ENCODE data around the gene KRTAP9-7.
"Not testable (repeated sequence)": the region's sequence is repeated elsewhere in the genome, so short reads cannot be mapped to it uniquely, and the experiment has no call there.

KRTAP9-7 gene, protein sequence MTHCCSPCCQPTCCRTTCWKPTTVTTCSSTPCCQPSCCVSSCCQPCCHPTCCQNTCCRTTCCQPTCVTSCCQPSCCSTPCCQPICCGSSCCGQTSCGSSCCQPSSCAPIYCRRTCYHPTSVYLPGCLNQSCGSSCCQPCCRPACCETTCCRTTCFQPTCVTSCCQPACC

DNA sequence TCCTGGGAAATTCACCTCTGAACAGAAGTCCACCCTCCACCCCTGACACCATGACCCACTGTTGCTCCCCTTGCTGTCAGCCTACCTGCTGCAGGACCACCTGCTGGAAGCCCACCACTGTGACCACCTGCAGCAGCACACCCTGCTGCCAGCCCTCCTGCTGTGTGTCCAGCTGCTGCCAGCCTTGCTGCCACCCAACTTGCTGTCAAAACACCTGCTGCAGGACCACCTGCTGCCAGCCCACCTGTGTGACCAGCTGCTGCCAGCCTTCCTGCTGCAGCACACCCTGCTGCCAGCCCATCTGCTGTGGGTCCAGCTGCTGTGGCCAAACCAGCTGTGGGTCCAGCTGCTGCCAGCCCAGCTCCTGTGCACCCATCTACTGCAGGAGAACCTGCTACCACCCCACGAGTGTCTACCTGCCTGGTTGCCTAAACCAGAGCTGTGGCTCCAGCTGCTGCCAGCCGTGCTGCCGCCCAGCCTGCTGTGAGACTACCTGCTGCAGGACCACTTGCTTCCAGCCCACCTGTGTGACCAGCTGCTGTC lies at the start of gene KRTAP9-7:
KRTAP9-7 (plus strand) TSS at position 51 of the 543 bp plus-strand sequence; CDS start at position 51, 0 bp downstream.
- DNase-seq (ENCODE audit: low read depth), result not testable (repeated sequence)

DNA sequence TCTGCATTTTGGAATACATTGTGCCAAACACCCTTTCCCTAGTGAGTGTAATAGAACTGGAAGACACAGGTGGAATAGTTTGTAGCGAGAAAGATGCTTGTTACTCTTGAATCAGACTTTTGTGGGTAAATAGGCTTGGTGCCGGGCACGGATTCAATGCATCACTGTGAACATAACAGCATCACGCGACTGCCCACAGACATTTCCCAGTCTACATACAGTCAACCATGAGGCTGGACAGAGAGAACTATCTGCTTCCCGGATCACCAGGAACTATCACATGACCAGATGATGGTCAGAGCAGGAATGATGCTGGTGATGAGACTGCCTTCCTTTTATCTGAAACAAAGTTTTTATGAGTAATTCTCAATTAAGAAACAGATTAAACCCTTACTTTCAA lies 49.4 kb upstream of the KRTAP9-7 start:
- DNase-seq (ENCODE audit: low read depth), result no peak

DNA sequence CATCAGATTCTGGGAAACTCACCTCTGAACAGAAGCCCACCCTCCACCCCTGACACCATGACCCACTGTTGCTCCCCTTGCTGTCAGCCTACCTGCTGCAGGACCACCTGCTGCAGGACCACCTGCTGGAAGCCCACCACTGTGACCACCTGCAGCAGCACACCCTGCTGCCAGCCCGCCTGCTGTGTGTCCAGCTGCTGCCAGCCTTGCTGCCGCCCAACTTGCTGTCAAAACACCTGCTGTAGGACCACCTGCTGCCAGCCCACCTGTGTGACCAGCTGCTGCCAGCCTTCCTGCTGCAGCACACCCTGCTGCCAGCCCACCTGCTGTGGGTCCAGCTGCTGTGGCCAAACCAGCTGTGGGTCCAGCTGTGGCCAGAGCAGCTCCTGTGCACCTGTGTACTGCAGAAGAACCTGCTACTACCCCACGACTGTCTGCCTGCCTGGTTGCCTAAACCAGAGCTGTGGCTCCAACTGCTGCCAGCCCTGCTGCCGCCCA lies 48.9 kb upstream of the KRTAP9-7 start, which contains the start of gene KRTAP9-2:
KRTAP9-2 (plus strand) TSS at position 51 of the 498 bp plus-strand sequence; CDS start at position 58, 7 bp downstream.
- DNase-seq (ENCODE audit: low read depth), result not testable (repeated sequence)

DNA sequence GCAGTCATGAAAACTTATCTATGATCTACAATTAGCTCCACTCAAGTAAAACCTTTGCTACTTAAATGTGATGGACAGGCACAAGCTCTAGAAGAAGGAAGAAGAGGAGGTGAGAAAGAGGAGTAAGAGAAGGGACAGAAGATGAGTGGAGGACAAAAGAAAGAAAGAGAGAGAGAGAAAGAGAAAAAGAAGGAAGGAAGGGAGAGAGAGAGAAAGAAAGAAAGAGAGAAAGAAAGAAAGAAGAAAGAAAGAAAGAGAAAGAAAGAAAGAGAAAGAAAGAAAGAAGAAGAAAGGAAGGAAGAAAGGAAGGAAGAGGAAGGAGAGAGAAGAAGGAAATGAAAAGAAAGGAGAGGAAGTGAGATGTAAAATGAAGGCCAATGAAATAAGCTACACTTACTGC lies 45.4 kb upstream of the KRTAP9-7 start:
- no peak for DNase-seq (ENCODE audit: low read depth)

DNA sequence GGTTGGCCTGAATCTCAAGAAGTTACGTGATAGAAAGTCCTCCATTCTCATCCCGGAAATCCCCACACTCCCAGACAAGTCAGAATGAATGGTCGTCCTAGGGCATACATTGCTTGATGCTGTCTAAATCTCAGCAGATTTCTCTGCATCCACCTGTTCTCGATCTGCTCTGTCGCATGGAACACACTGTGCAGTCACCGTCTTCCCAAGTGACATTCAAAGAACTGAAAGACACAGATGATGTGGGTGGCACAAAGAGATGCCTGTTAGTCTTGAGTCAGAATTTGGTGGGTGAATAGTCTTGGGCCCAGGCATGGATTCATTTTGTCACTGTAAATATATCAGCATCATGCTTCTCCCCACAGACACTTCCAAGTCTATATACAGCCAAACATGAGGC lies 43.8 kb upstream of the KRTAP9-7 start:
- no peak for DNase-seq (ENCODE audit: low read depth)

DNA sequence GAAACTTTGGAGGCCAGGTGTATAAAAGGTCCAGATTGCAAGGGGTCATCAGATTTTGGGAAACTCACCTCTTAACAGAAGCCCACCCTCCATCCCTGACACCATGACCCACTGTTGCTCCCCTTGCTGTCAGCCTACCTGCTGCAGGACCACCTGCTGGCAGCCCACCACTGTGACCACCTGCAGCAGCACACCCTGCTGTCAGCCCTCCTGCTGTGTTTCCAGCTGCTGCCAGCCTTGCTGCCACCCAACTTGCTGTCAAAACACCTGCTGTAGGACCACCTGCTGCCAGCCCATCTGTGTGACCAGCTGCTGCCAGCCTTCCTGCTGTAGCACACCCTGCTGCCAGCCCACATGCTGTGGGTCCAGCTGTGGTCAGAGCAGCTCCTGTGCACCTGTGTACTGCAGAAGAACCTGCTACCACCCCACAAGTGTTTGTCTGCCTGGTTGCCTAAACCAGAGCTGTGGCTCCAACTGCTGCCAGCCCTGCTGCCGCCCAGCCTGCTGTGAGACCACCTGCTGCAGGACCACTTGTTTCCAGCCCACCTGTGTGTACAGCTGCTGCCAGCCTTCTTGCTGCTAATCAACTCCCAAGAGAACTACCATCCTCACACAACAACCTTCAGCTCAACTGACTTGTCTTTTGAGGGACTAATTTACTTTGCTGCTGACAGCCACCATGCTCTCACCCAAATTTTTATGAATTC lies 42.9 kb upstream of the KRTAP9-7 start, which contains the start of gene KRTAP9-3:
KRTAP9-3 (plus strand) TSS at position 51 of the 707 bp plus-strand sequence; CDS start at position 104, 53 bp downstream.
- not testable (repeated sequence) for DNase-seq (ENCODE audit: low read depth)

DNA sequence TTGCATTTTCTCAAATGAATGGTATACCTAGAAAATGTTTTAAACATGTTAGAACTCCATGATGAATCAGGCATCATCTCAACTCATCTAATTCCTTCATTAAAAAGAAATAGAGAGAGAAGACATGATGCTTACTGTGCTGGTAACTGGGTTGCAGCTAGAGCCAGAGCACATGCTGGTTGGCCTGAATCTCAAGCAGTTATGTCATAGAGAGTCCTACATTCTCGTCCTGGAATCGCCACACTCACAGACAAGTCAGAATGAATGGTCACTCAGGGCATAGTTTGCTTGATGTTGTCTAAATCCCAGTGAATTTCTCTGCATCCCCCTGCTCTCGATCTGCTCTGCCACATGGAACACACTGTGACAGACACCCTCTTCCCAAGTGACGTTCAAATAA lies 38.4 kb upstream of the KRTAP9-7 start:
- DNase-seq (ENCODE audit: low read depth), result not testable (repeated sequence)

DNA sequence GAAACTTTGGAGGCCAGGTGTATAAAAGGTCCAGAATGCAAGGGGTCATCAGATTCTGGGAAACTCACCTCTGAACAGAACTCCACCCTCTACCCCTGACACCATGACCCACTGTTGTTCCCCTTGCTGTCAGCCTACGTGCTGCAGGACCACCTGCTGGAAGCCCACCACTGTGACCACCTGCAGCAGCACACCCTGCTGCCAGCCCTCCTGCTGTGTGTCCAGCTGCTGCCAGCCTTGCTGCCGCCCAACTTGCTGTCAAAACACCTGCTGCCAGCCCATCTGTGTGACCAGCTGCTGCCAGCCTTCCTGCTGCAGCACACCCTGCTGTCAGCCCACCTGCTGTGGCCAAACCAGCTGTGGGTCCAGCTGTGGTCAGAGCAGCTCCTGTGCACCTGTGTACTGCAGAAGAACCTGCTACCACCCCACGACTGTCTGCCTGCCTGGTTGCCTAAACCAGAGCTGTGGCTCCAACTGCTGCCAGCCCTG lies 37.5 kb upstream of the KRTAP9-7 start, which contains the start of gene KRTAP9-8:
KRTAP9-8 (plus strand) TSS at position 51 of the 489 bp plus-strand sequence; CDS start at position 104, 53 bp downstream.
- DNase-seq (ENCODE audit: low read depth), result not testable (repeated sequence)

DNA sequence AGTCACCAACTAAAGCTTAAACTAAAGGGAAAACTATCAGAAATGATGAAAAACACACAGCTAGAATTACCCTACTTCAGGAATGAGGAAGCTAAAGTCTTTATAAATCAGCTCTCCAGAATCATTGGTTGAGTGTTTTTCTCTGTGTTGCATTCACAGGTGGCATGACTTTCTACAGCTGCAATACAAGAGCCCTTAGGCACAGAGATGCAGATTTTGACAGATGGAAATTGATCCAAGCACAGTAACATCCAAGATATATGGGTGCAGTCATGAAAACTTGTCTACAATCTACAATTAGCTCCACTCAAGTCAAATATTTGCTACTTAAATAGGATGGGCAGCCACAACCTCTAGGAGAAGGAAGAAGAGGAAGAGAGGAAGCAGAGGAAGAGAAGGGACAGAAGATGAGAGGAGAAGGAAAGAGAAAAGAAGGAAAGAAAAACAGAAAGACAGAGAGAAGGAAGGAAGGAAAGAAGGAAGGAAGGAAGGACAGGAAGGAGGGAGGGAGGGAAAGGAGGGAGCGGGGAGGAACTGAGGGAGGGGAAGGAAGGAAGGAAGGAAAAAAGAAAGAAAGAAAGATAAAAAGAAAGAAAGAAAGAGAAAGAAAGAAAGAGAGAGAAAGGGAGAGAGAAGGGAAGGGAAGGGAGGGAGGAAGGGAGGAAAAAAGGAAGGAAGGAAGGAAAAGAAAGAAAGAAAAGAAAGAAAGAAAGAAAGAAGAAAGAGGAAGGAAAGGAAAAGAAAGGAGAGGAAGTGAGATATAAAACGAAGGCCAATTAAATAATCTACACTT lies 28.3 kb upstream of the KRTAP9-7 start:
- not testable (repeated sequence) for DNase-seq (ENCODE audit: low read depth)

DNA sequence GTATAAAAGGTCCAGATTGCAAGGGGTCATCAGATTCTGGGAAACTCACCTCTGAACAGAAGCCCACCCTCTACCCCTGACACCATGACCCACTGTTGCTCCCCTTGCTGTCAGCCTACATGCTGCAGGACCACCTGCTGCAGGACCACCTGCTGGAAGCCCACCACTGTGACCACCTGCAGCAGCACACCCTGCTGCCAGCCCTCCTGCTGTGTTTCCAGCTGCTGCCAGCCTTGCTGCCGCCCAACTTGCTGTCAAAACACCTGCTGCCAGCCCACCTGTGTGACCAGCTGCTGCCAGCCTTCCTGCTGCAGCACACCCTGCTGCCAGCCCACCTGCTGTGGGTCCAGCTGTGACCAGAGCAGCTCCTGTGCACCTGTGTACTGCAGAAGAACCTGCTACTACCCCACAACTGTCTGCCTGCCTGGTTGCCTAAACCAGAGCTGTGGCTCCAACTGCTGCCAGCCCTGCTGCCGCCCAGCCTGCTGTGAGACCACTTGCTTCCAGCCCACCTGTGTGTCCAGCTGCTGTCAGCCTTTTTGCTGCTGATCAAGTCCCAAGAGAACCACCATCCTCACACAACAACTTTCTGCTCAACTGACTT lies 25.8 kb upstream of the KRTAP9-7 start, which contains the start of gene KRTAP9-4:
KRTAP9-4 (plus strand) TSS at position 51 of the 604 bp plus-strand sequence; CDS start at position 85, 34 bp downstream.
- not testable (repeated sequence) for DNase-seq (ENCODE audit: low read depth)

DNA sequence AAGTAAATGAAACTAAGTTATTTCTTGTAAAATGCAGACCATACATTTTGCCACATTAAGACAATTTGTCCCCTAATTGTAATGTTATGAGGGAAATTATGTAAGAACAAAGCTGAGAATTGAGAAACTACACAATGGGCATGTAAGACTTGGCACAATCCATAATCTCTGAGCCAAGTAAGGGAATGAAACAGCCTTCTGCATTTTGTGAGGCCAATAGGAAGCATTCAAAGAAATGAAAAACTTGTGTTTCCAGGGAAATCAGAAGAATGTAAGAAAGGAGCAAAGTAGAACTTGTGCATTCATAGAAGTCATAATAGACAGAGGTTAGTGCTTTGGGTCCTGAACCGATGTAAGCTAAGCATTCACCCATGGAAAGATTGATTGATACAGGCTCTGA lies 24.2 kb upstream of the KRTAP9-7 start:
- no peak for DNase-seq (ENCODE audit: low read depth)

DNA sequence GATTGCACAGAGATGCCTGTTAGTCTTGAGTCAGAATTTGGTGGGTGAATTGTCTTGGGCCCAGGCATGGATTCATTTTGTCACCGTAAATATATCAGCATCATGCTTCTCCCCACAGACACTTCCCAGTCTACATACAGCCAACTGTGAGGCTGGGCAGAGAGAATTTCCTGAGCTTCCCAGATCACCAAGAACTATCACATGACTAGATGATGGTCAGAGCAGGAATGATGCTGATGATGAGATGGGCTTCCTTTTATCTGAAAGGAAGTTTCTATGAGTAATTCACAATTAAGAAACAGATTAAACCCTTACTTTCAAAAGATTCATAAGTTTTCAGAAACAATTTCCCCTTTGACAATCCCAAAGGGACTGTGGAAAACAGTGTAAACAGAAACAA lies 20.6 kb upstream of the KRTAP9-7 start:
- no peak for DNase-seq (ENCODE audit: low read depth)

DNA sequence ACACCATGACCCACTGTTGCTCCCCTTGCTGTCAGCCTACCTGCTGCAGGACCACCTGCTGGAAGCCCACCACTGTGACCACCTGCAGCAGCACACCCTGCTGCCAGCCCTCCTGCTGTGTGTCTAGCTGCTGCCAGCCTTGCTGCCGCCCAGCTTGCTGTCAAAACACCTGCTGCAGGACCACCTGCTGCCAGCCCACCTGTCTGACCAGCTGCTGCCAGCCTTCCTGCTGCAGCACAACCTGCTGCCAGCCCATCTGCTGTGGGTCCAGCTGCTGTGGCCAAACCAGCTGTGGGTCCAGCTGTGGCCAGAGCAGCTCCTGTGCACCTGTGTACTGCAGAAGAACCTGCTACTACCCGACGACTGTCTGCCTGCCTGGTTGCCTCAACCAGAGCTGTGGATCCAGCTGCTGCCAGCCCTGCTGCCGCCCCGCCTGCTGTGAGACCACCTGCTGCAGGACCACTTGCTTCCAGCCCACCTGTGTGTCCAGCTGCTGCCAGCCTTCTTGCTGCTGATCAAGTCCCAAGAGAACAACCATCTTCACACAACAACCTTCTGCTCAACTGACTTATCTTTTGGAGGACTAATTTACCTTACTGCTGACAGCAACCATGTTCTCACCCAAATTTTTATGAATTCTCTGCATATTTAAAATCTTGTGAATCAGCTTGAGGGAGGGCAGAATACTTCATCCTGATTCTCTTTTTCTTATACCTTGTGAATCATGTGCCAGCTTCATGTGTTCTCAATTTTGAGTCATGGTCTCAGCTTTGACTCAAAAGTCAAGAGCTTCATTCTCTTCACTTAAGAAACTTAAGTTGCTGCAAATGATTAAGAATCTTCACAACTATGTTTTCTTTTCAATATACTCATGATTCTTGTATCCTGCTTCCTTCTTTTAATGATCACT lies 19.9 kb upstream of the KRTAP9-7 start, which contains the start of gene KRTAP9-9:
KRTAP9-9 (plus strand) TSS at position 4 of the 910 bp plus-strand sequence.
- DNase-seq (ENCODE audit: low read depth), result not testable (repeated sequence)

DNA sequence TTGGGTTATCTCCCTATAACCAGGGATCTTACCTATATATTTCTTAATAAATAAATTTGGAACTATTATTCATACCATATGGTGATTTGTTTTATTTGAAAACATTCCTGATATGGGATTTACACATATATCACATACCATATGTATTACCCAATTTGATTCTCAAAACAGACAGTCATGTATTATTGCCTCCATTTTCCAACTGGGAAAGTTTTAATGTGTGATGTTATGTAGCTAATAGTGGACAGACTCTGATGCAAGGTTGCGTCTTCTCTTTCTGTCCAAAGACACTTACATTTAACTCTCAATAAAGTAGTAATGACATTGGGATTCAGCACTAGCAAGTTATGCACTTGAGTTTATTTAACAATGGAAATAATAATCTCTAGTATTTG lies 19.2 kb upstream of the KRTAP9-7 start:
- no peak for DNase-seq (ENCODE audit: low read depth)

DNA sequence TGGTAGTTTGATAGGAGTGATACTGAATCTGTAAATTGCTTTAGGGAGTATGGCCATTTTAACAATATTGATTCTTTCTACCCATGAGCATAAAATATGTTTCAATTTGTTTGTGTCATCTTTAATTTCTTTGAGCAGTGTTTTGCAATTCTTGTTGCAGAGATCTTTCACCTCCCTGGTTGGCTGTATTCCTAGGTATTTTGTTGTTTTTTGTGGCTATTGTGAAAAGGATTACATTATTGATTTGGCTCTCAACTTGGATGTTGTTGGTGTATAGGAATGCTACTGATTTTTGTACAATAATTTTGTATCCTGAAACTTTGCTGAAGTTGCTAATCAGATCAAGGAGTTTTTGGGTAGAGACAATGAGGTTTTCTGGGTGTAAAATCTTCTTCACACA lies 17.1 kb upstream of the KRTAP9-7 start:
- DNase-seq (ENCODE audit: low read depth), result no peak

DNA sequence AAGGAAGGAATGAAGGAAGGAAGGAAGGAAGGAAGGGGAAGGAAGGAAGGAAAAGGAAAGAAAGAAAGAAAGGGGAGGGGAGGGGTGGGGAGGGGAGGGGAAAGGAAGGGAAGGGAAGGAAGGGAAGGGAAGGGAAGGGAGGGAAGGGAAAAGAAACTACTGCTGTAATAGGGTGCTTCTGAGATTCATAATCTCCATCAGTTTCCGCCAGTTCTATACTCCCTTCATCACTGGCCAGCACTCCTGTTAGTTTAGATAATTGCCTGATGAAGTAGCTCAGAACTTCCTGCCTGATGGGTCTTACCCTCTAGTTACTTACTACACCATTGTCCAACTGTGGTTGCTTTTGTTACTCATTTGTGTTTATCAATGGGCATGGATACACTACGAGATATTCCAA lies 12.3 kb upstream of the KRTAP9-7 start:
- DNase-seq (ENCODE audit: low read depth), result no peak

DNA sequence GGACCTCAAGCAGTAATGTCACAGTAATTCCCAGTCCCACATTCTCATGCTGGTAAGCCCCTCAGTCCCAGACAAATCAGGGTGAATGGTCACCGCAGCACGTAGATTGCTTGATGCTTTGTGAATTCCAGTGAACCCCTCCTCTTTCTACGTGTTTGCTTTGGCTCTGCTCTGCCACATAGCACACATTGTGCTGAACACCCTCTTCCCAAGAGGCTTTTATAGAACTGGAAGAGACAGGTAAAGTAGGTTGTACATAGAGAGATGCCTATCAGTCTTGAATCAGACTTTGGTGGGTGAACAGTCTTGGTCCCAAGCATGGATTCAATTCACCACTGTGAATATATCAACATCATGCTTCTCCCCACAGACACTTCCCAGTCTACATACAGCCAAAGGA lies 10.9 kb upstream of the KRTAP9-7 start:
- DNase-seq (ENCODE audit: low read depth), result no peak

DNA sequence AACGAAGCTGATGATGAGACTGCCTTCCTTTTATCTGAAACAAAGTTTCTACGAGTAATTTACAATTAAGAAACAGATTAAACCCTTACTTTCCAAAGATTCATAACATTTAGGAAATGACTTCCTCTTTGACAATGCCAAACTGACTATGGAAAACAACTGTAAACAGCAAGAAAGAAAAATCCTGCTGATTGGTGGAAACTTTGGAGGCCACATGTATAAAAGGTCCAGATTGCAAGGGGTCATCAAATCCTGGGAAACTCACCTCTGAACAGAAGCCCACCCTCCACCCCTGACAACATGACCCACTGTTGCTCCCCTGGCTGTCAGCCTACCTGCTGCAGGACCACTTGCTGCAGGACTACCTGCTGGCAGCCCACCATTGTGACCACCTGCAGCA lies 10.4 kb upstream of the KRTAP9-7 start, which contains the start of gene KRTAP9-6:
KRTAP9-6 (plus strand) TSS at position 301 of the 400 bp plus-strand sequence; CDS start at position 301, 0 bp downstream.
- DNase-seq (ENCODE audit: low read depth), result no peak

DNA sequence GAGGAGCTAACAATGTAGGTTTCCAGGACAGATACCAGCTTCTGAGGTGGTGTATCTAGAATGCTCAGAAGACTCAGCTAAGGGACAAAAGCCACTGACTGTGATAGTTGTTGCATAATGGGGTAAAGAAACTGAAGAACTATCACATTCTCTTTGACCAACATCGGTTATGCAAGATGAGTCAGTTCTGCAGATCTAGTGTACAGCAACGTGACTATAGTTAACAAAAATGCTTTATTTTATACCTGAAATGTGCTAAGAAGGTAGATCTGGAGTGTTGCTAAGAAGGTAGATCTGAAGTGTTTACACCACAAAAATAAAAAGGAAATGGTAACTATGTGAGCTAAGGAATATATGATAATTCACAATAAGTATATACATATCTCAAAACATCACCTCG lies 7.8 kb upstream of the KRTAP9-7 start:
- DNase-seq (ENCODE audit: low read depth), result no peak

DNA sequence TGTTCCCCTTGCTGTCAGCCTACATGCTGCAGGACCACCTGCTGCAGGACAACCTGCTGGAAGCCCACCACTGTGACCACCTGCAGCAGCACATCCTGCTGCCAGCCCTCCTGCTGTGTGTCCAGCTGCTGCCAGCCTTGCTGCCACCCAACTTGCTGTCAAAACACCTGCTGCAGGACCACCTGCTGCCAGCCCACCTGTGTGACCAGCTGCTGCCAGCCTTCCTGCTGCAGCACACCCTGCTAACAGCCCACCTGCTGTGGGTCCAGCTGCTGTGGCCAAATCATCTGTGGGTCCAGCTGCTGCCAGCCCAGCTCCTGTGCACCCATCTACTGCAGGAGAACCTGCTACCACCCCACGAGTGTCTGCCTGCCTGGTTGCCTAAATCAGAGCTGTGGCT lies 4.2 kb upstream of the KRTAP9-7 start:
- DNase-seq (ENCODE audit: low read depth), result not testable (repeated sequence)
